HepG2 (cell line): ENCODE results near the gene DYDC2. TPM values are rescaled to one million over a fixed set of nuclear protein-coding genes. Genes with fewer than 3 reads are reported as not detected.

Source experiments
- AHR ChIP-seq: IDR thresholded peaks from 2 replicates; pipeline ENCODE4 v1.6.1; 2018; ENCODE audit warnings: missing genetic modification reagents, missing compliant biosample characterization
- AKNA ChIP-seq: sonication (generic); formaldehyde crosslinking; IDR thresholded peaks from 2 replicates; pipeline ENCODE4 v1.4.0; 2020; ENCODE audit warnings: missing genetic modification reagents, borderline replicate concordance
- ARNT ChIP-seq: fragments of 450-650 bp; IDR thresholded peaks from 2 replicates; pipeline ENCODE4 v1.6.1; 2017
- ATM ChIP-seq: fragments of 450-650 bp; IDR thresholded peaks from 2 replicates; pipeline ENCODE4 v1.7.1; 2017; ENCODE audit warnings: mild to moderate bottlenecking, borderline replicate concordance
- ETV5 ChIP-seq: IDR thresholded peaks from 2 replicates; pipeline ENCODE4 v1.6.1; 2018; ENCODE audit warnings: missing biosample characterization, missing genetic modification reagents, inconsistent platforms, borderline replicate concordance
- GTF3A ChIP-seq: sonication (generic); formaldehyde crosslinking; conservative IDR thresholded peaks from 2 replicates; pipeline ENCODE4 v1.4.0; 2020; ENCODE audit warnings: mild to moderate bottlenecking, missing genetic modification reagents
- MBNL3 ChIP-seq: fragments of 250-450 bp; sonication (Bioruptor Pico); conservative IDR thresholded peaks from 2 replicates; pipeline ENCODE4 v1.8.0; 2022; ENCODE audit warnings: mild to moderate bottlenecking, inconsistent platforms
- MED8 ChIP-seq: sonication (generic); formaldehyde crosslinking; IDR thresholded peaks from 2 replicates; pipeline ENCODE4 v1.8.1; 2023; ENCODE audit warnings: mild to moderate bottlenecking, missing genetic modification reagents; ENCODE audit not compliant: insufficient replicate concordance
- MNT ChIP-seq: fragments of 450-650 bp; IDR thresholded peaks from 2 replicates; pipeline ENCODE4 v1.6.1; 2016
- MZF1 ChIP-seq: sonication (generic); formaldehyde crosslinking; IDR thresholded peaks from 2 replicates; pipeline ENCODE4 v1.8.1; 2023; ENCODE audit warnings: mild to moderate bottlenecking, missing genetic modification reagents, borderline replicate concordance
- NFE2 ChIP-seq: sonication (generic); formaldehyde crosslinking; IDR thresholded peaks from 2 replicates; pipeline ENCODE4 v1.4.0; 2020; ENCODE audit warnings: missing genetic modification reagents
- SKIL ChIP-seq: sonication (generic); formaldehyde crosslinking; IDR thresholded peaks from 2 replicates; pipeline ENCODE4 v1.8.0; 2022; ENCODE audit warnings: missing genetic modification reagents, mild to moderate bottlenecking, moderate library complexity, borderline replicate concordance
- SMARCE1 ChIP-seq: fragments of 450-650 bp; IDR thresholded peaks from 2 replicates; pipeline ENCODE4 v1.6.1; 2017; ENCODE audit warnings: borderline replicate concordance
- SOX6 ChIP-seq, 2 experiments: fragments of 450-650 bp in 1 of 2; sonication (generic) in 1 of 2; formaldehyde crosslinking in 1 of 2; IDR thresholded peaks; 2 replicates each; pipeline versions ENCODE4 v1.4.0 to v1.6.1; 2017 to 2020; ENCODE audit warnings: antibody characterized with exemption in 1 of 2, mild to moderate bottlenecking in 1 of 2, missing genetic modification reagents in 1 of 2
- TEAD2 ChIP-seq: sonication (generic); formaldehyde crosslinking; IDR thresholded peaks from 2 replicates; pipeline ENCODE4 v1.9.0; 2021; ENCODE audit warnings: missing genetic modification reagents
- USF2 ChIP-seq, 2 experiments: sonication (generic) in 1 of 2; formaldehyde crosslinking in 1 of 2; IDR thresholded peaks; 2 replicates each; pipeline versions ENCODE4 v1.5.1 to v1.6.1; 2011 to 2020; ENCODE audit warnings: borderline replicate concordance in 1 of 2, low read depth in 1 of 2, low read length in 1 of 2, mild to moderate bottlenecking in 1 of 2, missing genetic modification reagents in 1 of 2, moderate library complexity in 1 of 2
- ZNF749 ChIP-seq: sonication (generic); formaldehyde crosslinking; IDR thresholded peaks from 2 replicates; pipeline ENCODE4 v1.8.0; 2022; ENCODE audit warnings: mild to moderate bottlenecking, missing genetic modification reagents, moderate library complexity, borderline replicate concordance
- ZNF776 ChIP-seq: sonication (generic); formaldehyde crosslinking; IDR thresholded peaks from 2 replicates; pipeline ENCODE4 v1.4.0; 2020; ENCODE audit warnings: mild to moderate bottlenecking, missing genetic modification reagents
- ZNF781 ChIP-seq: sonication (generic); formaldehyde crosslinking; IDR thresholded peaks from 2 replicates; pipeline ENCODE4 v1.5.1; 2020; ENCODE audit warnings: borderline replicate concordance, mild to moderate bottlenecking, missing genetic modification reagents; ENCODE audit errors: not compliant biosample characterization
- polyA plus RNA-seq, 8 experiments: library from polyadenylated mRNA; depleted of rRNA in 3 of 8; stranded (reverse) in 7 of 8; unstranded in 1 of 8; fragments of >200 nt; fragmentation: Illumina TruSeq in 4 of 8; extraction: Trizol in 4 of 8; gene quantifications; 2 replicates each; pipeline versions ENCODE4 v1.2.1 to v1.2.3, GENCODE V29; 2011 to 2016; ENCODE audit warnings: low read depth in 4 of 8, missing spikeins in 1 of 8, mixed read lengths in 1 of 8; ENCODE audit not compliant: insufficient read depth in 1 of 8
- total RNA-seq, 5 experiments: library from RNA; depleted of rRNA; stranded (reverse); fragments of >200 nt; fragmentation: Illumina TruSeq; extraction: Trizol; gene quantifications; 2 replicates each; pipeline ENCODE4 v1.2.3, GENCODE V29; 2016; ENCODE audit warnings: low read depth in 1 of 5

The DYDC2 gene
- total and polyA plus RNA-seq, 2 of the 13 experiments (the other 11 are each of a cell fraction or from before 2014, with no cell fraction given) = 0.98 to 2.3 TPM

- TF ChIP-seq AKNA (CRISPR knock-in tag) = no peak
- TF ChIP-seq MBNL3 = no peak
- TF ChIP-seq ETV5 = peak; percentile 11; the same call in 1 of the 2 replicates
- 0 out of 2 replicates have a peak, but pooled peaks have one; percentile 12 for TF ChIP-seq SKIL (CRISPR knock-in tag)
- TF ChIP-seq MNT = no peak
- TF ChIP-seq USF2 (IDR thresholded peaks at IDR 0.05; ENCODE audit: low read depth, low read length) = no peak
- TF ChIP-seq USF2 (CRISPR knock-in tag; IDR thresholded peaks at IDR 0.05; ENCODE audit: borderline replicate concordance) = peak; percentile 53; the same call in 1 of the 2 replicates
- no peak for TF ChIP-seq ZNF749 (CRISPR knock-in tag)
- no peak for TF ChIP-seq MZF1 (CRISPR knock-in tag)
- no peak for TF ChIP-seq ARNT
- TF ChIP-seq ZNF781 (CRISPR knock-in tag) = no peak
- TF ChIP-seq ATM = no peak
- TF ChIP-seq SMARCE1 = no peak
- TF ChIP-seq AHR (CRISPR knock-in tag) = no peak
- no peak for TF ChIP-seq NFE2 (CRISPR knock-in tag)
- TF ChIP-seq GTF3A (CRISPR knock-in tag) = no peak
- no peak for TF ChIP-seq ZNF776 (CRISPR knock-in tag)
- no peak for TF ChIP-seq MED8
- TF ChIP-seq TEAD2 (CRISPR knock-in tag) = no peak
- TF ChIP-seq SOX6 (IDR thresholded peaks at IDR 0.05) = no peak
- TF ChIP-seq SOX6 (CRISPR knock-in tag; IDR thresholded peaks at IDR 0.05) = no peak
Measured at GRCh38 chr10:80411267-80411668, 54.7 kb downstream of the DYDC2 start (continued).
